ENCODE data around the gene PCK2. TPM values are rescaled to one million over a fixed set of nuclear protein-coding genes. Genes with fewer than 3 reads are reported as not detected.

Gene PCK2
- total and polyA plus RNA-seq, 2 donors (not counting 3 experiments of a cell fraction or from before 2014, with no cell fraction given): 23.5 to 24.5 TPM

DNA sequence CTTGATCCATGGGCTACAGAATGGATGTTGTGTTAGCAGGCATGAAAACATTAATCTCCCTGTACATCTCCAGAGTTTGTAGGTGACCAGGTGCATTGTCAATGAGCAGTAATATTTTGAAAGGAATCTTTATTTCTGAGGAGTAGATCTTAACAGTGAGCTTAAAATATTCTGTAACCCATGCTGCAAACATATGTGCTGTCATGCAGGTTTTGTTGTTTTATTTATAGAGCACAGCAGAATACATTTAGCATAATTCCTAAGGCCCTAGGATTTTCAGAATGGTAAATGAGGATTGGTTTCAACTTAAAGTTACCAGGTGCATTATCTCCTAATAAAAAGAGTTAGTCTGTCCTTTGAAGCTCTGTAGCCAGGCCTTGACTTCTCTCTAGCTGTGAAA lies 32.8 kb downstream of the PCK2 start:
- Histone ChIP-seq H3K4me1 (ENCODE audit: control insufficient read depth, extremely low read depth, insufficient read depth, low read length) (no peaks in the 10 kb centered on the region), H3K4me3 (replicated peaks in 1 of 3; ENCODE audit: insufficient read depth in 1 of 3, low read depth in 1 of 3, low read length in 3 of 3) (no peak overlapping the region), H3K4me2 (ENCODE audit: insufficient read depth, low read length) (no peak overlapping the region), H3K9me3 (replicated peaks; ENCODE audit: control insufficient read depth, insufficient read depth, low read length) (no peaks in the 10 kb centered on the region), H3K27me3 (ENCODE audit: control insufficient read depth in 2 of 2, insufficient read depth in 2 of 2, low read length in 2 of 2) (no peaks in the 10 kb centered on the region), H2AFZ (ENCODE audit: low read depth, low read length) (no peak overlapping the region), H4K20me1 (replicated peaks; ENCODE audit: control insufficient read depth, extremely low read depth, insufficient read depth, low read length) (no peaks in the 10 kb centered on the region), H3K9ac (replicated peaks; ENCODE audit: extremely low read depth, insufficient read depth, low read length) (no peak overlapping the region), H3K79me2 (ENCODE audit: control insufficient read depth, insufficient read depth, low read length) (no peaks in the 10 kb centered on the region), H3K9me1 (replicated peaks; ENCODE audit: control insufficient read depth, extremely low read depth, insufficient read depth, low read length) (no peaks in the 10 kb centered on the region), H3K36me3 (ENCODE audit: control insufficient read depth in 2 of 2, extremely low read depth in 1 of 2, insufficient read depth in 2 of 2, low read length in 2 of 2) (peaks cover 3 to 13% of the 10 kb centered on the region in 2 experiments), H3K27ac (ENCODE audit: insufficient read depth, low read depth, low read length) (no peak overlapping the region)
- no peak for TF ChIP-seq POLR2A (IDR thresholded peaks at IDR 0.05; ENCODE audit: low read depth, low read length)
- no peak for TF ChIP-seq EZH2 (IDR thresholded peaks at IDR 0.05; ENCODE audit: borderline replicate concordance, low read depth, low read length, severe bottlenecking)
- intact Hi-C loops (cut with micrococcal nuclease): no loop called here
- no TSS peak for BruUV-seq (replicated peaks)
- dilution Hi-C loops (cut with MboI; ENCODE audit: extremely low pct_ligation_motif_present, low sequenced_read_pairs): no loop called here
- POLR2A ChIA-PET: no interaction called here
- no peak for DNase-seq (ENCODE audit: low read depth, low spot score)
- FAIRE-seq: no peak
- CTCF ChIA-PET: interaction anchor here (0.7 to 1.3 kb wide), 3 partner anchors 10 to 68 kb away, joined by 3 to 4 read pairs (median 3); partner anchors contain the start of genes DCAF11 and NRL

DNA sequence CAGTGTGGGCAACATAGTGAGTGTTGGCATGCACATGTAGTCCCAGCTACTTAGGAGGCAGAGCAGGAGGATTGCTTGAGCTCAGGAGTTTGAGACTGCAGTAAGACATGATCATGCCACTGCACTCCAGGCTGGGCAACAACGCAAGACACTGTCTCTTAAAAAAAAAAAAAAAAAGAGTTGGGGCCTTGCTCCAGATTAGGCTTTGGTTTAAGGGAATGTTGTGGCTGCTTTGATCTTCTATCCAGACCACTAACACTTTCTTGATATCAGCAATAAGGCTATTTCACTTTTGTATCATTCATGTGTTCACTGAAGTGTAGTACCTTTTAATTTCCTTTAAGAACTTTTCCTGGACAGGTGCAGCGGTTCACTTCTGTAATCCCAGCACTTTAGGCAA lies 33.6 kb downstream of the PCK2 start:
- dilution Hi-C loops (cut with MboI; ENCODE audit: extremely low pct_ligation_motif_present, low sequenced_read_pairs) (no loop called here), intact Hi-C loops (cut with micrococcal nuclease) (no loop called here)
- H3K36me3 ChIP-seq (ENCODE audit: control insufficient read depth in 2 of 2, extremely low read depth in 1 of 2, insufficient read depth in 2 of 2, low read length in 2 of 2): peaks cover 2 to 10% of the 10 kb centered on the region in 2 experiments
- no peaks in the 10 kb centered on the region for H3K9me1 ChIP-seq (replicated peaks; ENCODE audit: control insufficient read depth, extremely low read depth, insufficient read depth, low read length)
- TF ChIP-seq POLR2AphosphoS5 (IDR thresholded peaks at IDR 0.05; ENCODE audit: insufficient read depth, low read depth, low read length) (no peak), MYC (IDR thresholded peaks at IDR 0.05; ENCODE audit: low read depth, low read length) (no peak), GATA2 (IDR thresholded peaks at IDR 0.05; ENCODE audit: insufficient read depth, insufficient read length, low read depth, low read length) (no peak), POLR2A (IDR thresholded peaks at IDR 0.05; ENCODE audit: low read depth, low read length) (no peak), FOS (IDR thresholded peaks at IDR 0.05; ENCODE audit: borderline replicate concordance, insufficient read depth, low read length) (no peak), JUN (IDR thresholded peaks at IDR 0.05; ENCODE audit: borderline replicate concordance, insufficient read depth, insufficient read length, low read depth) (no peak), EZH2 (IDR thresholded peaks at IDR 0.05; ENCODE audit: borderline replicate concordance, low read depth, low read length, severe bottlenecking) (no peak)
- TF ChIP-seq, protein P1, sequence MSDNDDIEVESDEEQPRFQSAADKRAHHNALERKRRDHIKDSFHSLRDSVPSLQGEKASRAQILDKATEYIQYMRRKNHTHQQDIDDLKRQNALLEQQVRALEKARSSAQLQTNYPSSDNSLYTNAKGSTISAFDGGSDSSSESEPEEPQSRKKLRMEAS (IDR thresholded peaks at IDR 0.05; ENCODE audit: insufficient read depth, insufficient read length): no peak
- TF ChIP-seq, protein P2, sequence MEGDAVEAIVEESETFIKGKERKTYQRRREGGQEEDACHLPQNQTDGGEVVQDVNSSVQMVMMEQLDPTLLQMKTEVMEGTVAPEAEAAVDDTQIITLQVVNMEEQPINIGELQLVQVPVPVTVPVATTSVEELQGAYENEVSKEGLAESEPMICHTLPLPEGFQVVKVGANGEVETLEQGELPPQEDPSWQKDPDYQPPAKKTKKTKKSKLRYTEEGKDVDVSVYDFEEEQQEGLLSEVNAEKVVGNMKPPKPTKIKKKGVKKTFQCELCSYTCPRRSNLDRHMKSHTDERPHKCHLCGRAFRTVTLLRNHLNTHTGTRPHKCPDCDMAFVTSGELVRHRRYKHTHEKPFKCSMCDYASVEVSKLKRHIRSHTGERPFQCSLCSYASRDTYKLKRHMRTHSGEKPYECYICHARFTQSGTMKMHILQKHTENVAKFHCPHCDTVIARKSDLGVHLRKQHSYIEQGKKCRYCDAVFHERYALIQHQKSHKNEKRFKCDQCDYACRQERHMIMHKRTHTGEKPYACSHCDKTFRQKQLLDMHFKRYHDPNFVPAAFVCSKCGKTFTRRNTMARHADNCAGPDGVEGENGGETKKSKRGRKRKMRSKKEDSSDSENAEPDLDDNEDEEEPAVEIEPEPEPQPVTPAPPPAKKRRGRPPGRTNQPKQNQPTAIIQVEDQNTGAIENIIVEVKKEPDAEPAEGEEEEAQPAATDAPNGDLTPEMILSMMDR (IDR thresholded peaks at IDR 0.05; ENCODE audit: extremely low read depth in 1 of 2, insufficient read depth in 1 of 2, low read depth in 1 of 2, low read length in 2 of 2): no peak
- no peak overlapping the region for H3K9ac ChIP-seq (replicated peaks; ENCODE audit: extremely low read depth, insufficient read depth, low read length)
- H3K27me3 ChIP-seq (ENCODE audit: control insufficient read depth in 2 of 2, insufficient read depth in 2 of 2, low read length in 2 of 2): no peaks in the 10 kb centered on the region
- no peak overlapping the region for H3K4me2 ChIP-seq (ENCODE audit: insufficient read depth, low read length)
- H3K79me2 ChIP-seq (ENCODE audit: control insufficient read depth, insufficient read depth, low read length): no peaks in the 10 kb centered on the region
- no peak overlapping the region for H3K27ac ChIP-seq (ENCODE audit: insufficient read depth, low read depth, low read length)
- POLR2A ChIA-PET: no interaction called here
- H3K4me1 ChIP-seq (ENCODE audit: control insufficient read depth, extremely low read depth, insufficient read depth, low read length): no peaks in the 10 kb centered on the region
- no peaks in the 10 kb centered on the region for H4K20me1 ChIP-seq (replicated peaks; ENCODE audit: control insufficient read depth, extremely low read depth, insufficient read depth, low read length)
- FAIRE-seq (no peak), DNase-seq (ENCODE audit: low read depth, low spot score) (no peak)
- H2AFZ ChIP-seq (ENCODE audit: low read depth, low read length): no peak overlapping the region
- no TSS peak for BruUV-seq (replicated peaks)
- CTCF ChIA-PET: no interaction called here
- H3K4me3 ChIP-seq (replicated peaks in 1 of 3; ENCODE audit: insufficient read depth in 1 of 3, low read depth in 1 of 3, low read length in 3 of 3): no peak overlapping the region
- H3K9me3 ChIP-seq (replicated peaks; ENCODE audit: control insufficient read depth, insufficient read depth, low read length): no peaks in the 10 kb centered on the region
